Bronchial epithelial cell (primary cell): Measurements from ENCODE around the gene ASPN. TPM values are rescaled to one million over a fixed set of nuclear protein-coding genes. Genes with fewer than 3 reads are reported as not detected.
A peak's percentile ranks its signal among the peaks of the same experiment; 100 is the strongest.

Experiments used
- DNase-seq: peaks from one replicate; pipeline ENCODE4 v3.0.0-alpha.2; 2010; ENCODE audit warnings: low read depth
- FAIRE-seq: peaks from 2 replicates; lab custom pipeline; 2011; peaks lifted over from hg19 to GRCh38; lab: Jason Lieb, UNC
- H3K27me3 ChIP-seq: 2 replicates; pipeline ENCODE4 v1.5.1; 2011; ENCODE audit warnings: low read length; ENCODE audit not compliant: control insufficient read depth, insufficient read depth
- H3K36me3 ChIP-seq: 2 replicates; pipeline ENCODE4 v1.5.1; 2011; ENCODE audit warnings: low read length; ENCODE audit not compliant: control insufficient read depth, insufficient read depth
- H3K4me3 ChIP-seq: 2 replicates; pipeline ENCODE4 v1.5.1; 2011; ENCODE audit warnings: mild to moderate bottlenecking, low read depth, low read length, control low read depth
- CTCF ChIP-seq: IDR thresholded peaks from 2 replicates; pipeline ENCODE4 v1.5.1; 2011; ENCODE audit warnings: mild to moderate bottlenecking, moderate library complexity, low read length, control low read depth, inconsistent platforms; ENCODE audit not compliant: insufficient read depth, severe bottlenecking
- total RNA-seq: library from RNA; depleted of rRNA; stranded (reverse); fragments of >200 nt; gene quantifications from 2 replicates; pipeline ENCODE4 v1.2.1, GENCODE V29; 2014

Gene ASPN
- total RNA-seq, result not detected in 2 replicates

- no peaks in the 10 kb centered on the region for H3K36me3 ChIP-seq
- no peak within 1 kb of the TSS for H3K4me3 ChIP-seq
- FAIRE-seq (no peak), DNase-seq (no peak)
- no peak for TF ChIP-seq CTCF
- H3K27me3 ChIP-seq, result no peaks in the 10 kb centered on the region
Measured at GRCh38 chr9:92482329-92482728, at the start of gene ASPN. ASPN (minus strand) TSS chr9:92482506.

GRCh38 chr9:92530893-92531292, 48.6 kb upstream of the ASPN start:
- DNase-seq, result no peak
- Histone ChIP-seq H3K36me3 (no peaks in the 10 kb centered on the region), H3K27me3 (no peaks in the 10 kb centered on the region), H3K4me3 (no peak overlapping the region)
- FAIRE-seq, result no peak
- TF ChIP-seq CTCF, result no peak

GRCh38 chr9:92529124-92529523, 46.8 kb upstream of the ASPN start:
- no peak for TF ChIP-seq CTCF
- no peak for FAIRE-seq
- H3K36me3 ChIP-seq, result no peaks in the 10 kb centered on the region
- no peak for DNase-seq
- no peak overlapping the region for H3K4me3 ChIP-seq
- no peaks in the 10 kb centered on the region for H3K27me3 ChIP-seq

- Histone ChIP-seq H3K36me3 (no peaks in the 10 kb centered on the region), H3K27me3 (no peaks in the 10 kb centered on the region), H3K4me3 (no peak overlapping the region)
- DNase-seq, result no peak
- no peak for TF ChIP-seq CTCF
- FAIRE-seq, result no peak
Measured at GRCh38 chr9:92528522-92528849, 46.2 kb upstream of the ASPN start.

- DNase-seq (no peak), FAIRE-seq (peak; percentile 70)
- H3K36me3 ChIP-seq, result no peaks in the 10 kb centered on the region
- TF ChIP-seq CTCF, result no peak
- no peak overlapping the region for H3K4me3 ChIP-seq
- no peaks in the 10 kb centered on the region for H3K27me3 ChIP-seq
Measured at GRCh38 chr9:92527832-92528521, 45.7 kb upstream of the ASPN start.

GRCh38 chr9:92527291-92527828, 45.1 kb upstream of the ASPN start:
- TF ChIP-seq CTCF, result no peak
- FAIRE-seq (peak; percentile 43), DNase-seq (no peak)

More at GRCh38 chr9:92527291-92527828, 45.1 kb upstream of the ASPN start:
- Histone ChIP-seq H3K36me3 (no peaks in the 10 kb centered on the region), H3K4me3 (no peak overlapping the region), H3K27me3 (no peaks in the 10 kb centered on the region)
